Loucy (cell line): ENCODE data around the gene TRPM6.

Experiments
- H2AFZ ChIP-seq: fragments of 200-600 bp; sonication (generic); 2 replicates; pipeline ENCODE4 v1.6.0; 2016; ENCODE audit warnings: antibody characterized with exemption, mild to moderate bottlenecking, low read length, moderate library complexity
- H3F3A ChIP-seq: fragments of 200-600 bp; 2 replicates; pipeline ENCODE4 v1.6.0; 2016; ENCODE audit warnings: antibody characterized with exemption, low read depth, mild to moderate bottlenecking
- H3K27me3 ChIP-seq: fragments of 200-600 bp; sonication (generic); 2 replicates; pipeline ENCODE4 v1.6.1; 2014; ENCODE audit warnings: low read length, mild to moderate bottlenecking; ENCODE audit not compliant: insufficient read depth, poor library complexity, severe bottlenecking
- H3K36me3 ChIP-seq: fragments of 200-600 bp; sonication (generic); 2 replicates; pipeline ENCODE4 v1.6.1; 2016; ENCODE audit warnings: low read length; ENCODE audit not compliant: insufficient read depth
- H3K4me1 ChIP-seq: fragments of 200-600 bp; sonication (generic); 2 replicates; pipeline ENCODE4 v1.5.1; 2014; ENCODE audit warnings: low read length, mild to moderate bottlenecking; ENCODE audit not compliant: insufficient read depth, poor library complexity, severe bottlenecking
- H3K4me2 ChIP-seq: fragments of 200-600 bp; sonication (generic); 2 replicates; pipeline ENCODE4 v1.6.0; 2014; ENCODE audit warnings: antibody characterized with exemption, low read length, low read depth, mild to moderate bottlenecking; ENCODE audit not compliant: poor library complexity, severe bottlenecking
- H3K4me3 ChIP-seq: fragments of 200-600 bp; sonication (generic); 2 replicates; pipeline ENCODE4 v1.5.1; 2014; ENCODE audit warnings: low read length, mild to moderate bottlenecking, mixed read lengths; ENCODE audit not compliant: poor library complexity, severe bottlenecking
- H3K79me2 ChIP-seq: fragments of 200-600 bp; sonication (generic); 2 replicates; pipeline ENCODE4 v1.6.1; 2014; ENCODE audit warnings: low read length; ENCODE audit not compliant: insufficient read depth
- H3K9ac ChIP-seq: fragments of 200-600 bp; sonication (generic); 2 replicates; pipeline ENCODE4 v1.6.0; 2014; ENCODE audit warnings: mild to moderate bottlenecking, low read depth, low read length, moderate library complexity; ENCODE audit not compliant: poor library complexity, severe bottlenecking
- H3K9me2 ChIP-seq: fragments of 200-600 bp; sonication (generic); replicated peaks from 2 replicates; pipeline ENCODE4 v1.6.1; 2016; ENCODE audit warnings: low read depth, low read length, mixed read lengths
- H3K9me3 ChIP-seq: fragments of 200-600 bp; sonication (generic); 2 replicates; pipeline ENCODE4 v1.6.1; 2014; ENCODE audit warnings: mild to moderate bottlenecking, antibody characterized with exemption, low read length, low read depth; ENCODE audit not compliant: insufficient read depth
- H4K20me1 ChIP-seq: fragments of 200-600 bp; sonication (generic); 2 replicates; pipeline ENCODE4 v1.6.0; 2014; ENCODE audit warnings: antibody characterized with exemption, low read length, mild to moderate bottlenecking; ENCODE audit not compliant: insufficient read depth, poor library complexity, severe bottlenecking
- CTCF ChIP-seq: fragments of 200-600 bp; sonication (generic); conservative IDR thresholded peaks from 2 replicates; pipeline ENCODE4 v1.5.1; 2014; ENCODE audit warnings: mild to moderate bottlenecking, antibody characterized with exemption, low read length
- EZH2phosphoT487 ChIP-seq: fragments of 200-600 bp; IDR thresholded peaks from 2 replicates; pipeline ENCODE4 v1.6.1; 2018; ENCODE audit warnings: antibody characterized with exemption, mild to moderate bottlenecking, moderate library complexity, borderline replicate concordance

TRPM6 gene

DNA sequence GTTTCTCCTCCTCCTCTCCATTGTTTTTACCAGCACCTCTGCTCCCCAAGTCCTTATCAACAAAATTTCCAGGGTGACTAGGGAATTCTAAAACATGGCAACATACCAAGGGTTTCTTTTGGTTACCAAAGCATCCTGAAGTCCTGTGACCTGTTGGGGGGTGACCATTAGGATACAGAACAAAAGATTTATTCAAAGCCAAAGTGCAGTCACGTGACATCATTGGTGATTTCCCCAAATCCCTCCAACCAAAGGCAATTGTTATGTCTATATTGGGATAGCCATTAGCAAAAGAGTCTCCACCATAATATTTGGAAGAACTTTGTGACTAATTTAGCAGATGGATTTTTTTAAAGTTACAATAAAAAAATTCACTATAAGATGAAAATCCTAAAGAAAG, 168.4 kb downstream of the TRPM6 start:
- H3K4me3 ChIP-seq: no peak overlapping the region
- no peaks in the 10 kb centered on the region for H3K36me3 ChIP-seq
- no peak overlapping the region for H3K4me2 ChIP-seq
- no peaks in the 10 kb centered on the region for H3K79me2 ChIP-seq
- H3K9me2 ChIP-seq: no peaks in the 10 kb centered on the region
- no peaks in the 10 kb centered on the region for H4K20me1 ChIP-seq
- TF ChIP-seq CTCF (no peak), EZH2phosphoT487 (no peak)
- no peak overlapping the region for H2AFZ ChIP-seq
- no peaks in the 10 kb centered on the region for H3K9me3 ChIP-seq
- H3K27me3 ChIP-seq: no peaks in the 10 kb centered on the region
- no peak overlapping the region for H3K9ac ChIP-seq
- H3F3A ChIP-seq: no peaks in the 10 kb centered on the region
- no peaks in the 10 kb centered on the region for H3K4me1 ChIP-seq

GRCh38 chr9:74718709-74719108, 169.0 kb downstream of the TRPM6 start:
- H3K4me2 ChIP-seq: no peak overlapping the region
- H3K4me1 ChIP-seq: no peaks in the 10 kb centered on the region
- H3F3A ChIP-seq: no peaks in the 10 kb centered on the region
- H4K20me1 ChIP-seq: no peaks in the 10 kb centered on the region
- H3K9ac ChIP-seq: no peak overlapping the region
- no peaks in the 10 kb centered on the region for H3K36me3 ChIP-seq
- H3K9me3 ChIP-seq: no peaks in the 10 kb centered on the region
- no peak overlapping the region for H2AFZ ChIP-seq
- H3K4me3 ChIP-seq: no peak overlapping the region
- no peak for TF ChIP-seq CTCF
- TF ChIP-seq EZH2phosphoT487: no peak
- no peaks in the 10 kb centered on the region for H3K9me2 ChIP-seq
- H3K79me2 ChIP-seq: no peaks in the 10 kb centered on the region
- no peaks in the 10 kb centered on the region for H3K27me3 ChIP-seq

DNA sequence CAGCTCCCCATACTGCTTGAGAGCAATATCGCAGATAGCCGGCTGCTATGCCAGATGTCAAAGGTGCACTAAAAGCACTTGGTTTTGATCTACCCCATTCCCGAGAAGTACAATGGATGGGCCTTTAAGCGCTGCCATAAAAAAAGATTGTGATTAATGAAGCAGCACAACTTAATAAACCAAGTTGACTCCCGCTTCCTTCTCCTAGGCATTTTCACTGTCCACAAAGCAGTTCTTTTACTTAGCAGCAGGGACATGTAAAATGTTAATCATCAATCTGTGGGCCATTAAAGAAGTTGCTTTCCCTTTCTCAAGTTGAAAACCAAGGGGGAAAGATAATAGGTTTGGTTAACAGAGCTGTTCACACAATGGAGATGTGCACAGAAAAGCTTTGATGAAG, 176.4 kb downstream of the TRPM6 start:
- Histone ChIP-seq H3F3A (no peaks in the 10 kb centered on the region), H4K20me1 (no peaks in the 10 kb centered on the region), H2AFZ (no peak overlapping the region), H3K36me3 (no peaks in the 10 kb centered on the region), H3K4me3 (no peak overlapping the region), H3K27me3 (no peaks in the 10 kb centered on the region), H3K9me2 (no peaks in the 10 kb centered on the region), H3K9me3 (no peaks in the 10 kb centered on the region), H3K79me2 (no peaks in the 10 kb centered on the region), H3K4me2 (no peak overlapping the region), H3K4me1 (no peaks in the 10 kb centered on the region), H3K9ac (no peak overlapping the region)
- TF ChIP-seq EZH2phosphoT487 (no peak), CTCF (no peak)
